Measurements from ENCODE around the gene ARHGAP8.

ARHGAP8 gene

DNA sequence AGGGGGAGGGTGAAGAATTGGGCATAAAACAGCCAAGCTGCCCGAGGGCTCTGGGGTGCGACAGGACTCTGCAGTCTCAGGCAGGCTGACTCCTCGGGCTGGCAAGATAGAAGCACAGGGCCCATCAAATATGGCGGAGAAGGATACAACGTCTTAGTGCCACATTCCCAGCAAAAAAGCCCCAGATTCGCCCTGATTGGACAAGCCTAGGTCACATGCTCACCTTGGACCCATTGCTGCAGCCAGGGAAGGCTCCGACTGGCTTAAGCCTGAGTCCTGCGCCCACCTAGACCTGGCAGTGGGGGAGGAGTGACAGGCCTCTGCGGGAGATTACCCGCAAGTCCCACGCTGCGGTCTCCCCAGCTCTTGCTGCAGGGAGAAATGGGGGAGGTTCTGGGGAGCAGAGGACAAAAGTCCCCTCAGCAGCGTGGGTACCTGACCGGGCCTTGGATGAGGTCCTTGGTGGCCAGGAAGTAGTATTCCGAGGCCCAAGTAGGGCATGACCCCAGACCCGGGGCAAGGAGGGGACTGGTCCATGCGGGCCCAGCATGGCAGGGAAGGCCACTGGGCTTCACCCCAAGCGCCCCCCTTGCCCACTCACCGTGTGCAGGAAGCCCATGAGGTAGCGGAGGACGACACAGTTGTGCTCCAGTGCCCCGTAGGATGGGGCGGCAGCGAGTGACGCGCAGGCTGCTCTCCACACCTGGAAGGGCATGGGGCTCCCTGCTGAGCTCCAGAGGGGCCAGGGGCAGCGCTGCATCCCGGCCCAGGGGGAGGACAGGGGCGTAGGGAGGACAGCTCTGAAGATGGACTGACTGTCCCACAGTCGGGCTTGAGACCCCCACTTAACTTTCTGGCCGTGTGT is 113.0 kb downstream of the ARHGAP8 start:
- DNase-seq = no peak

DNA sequence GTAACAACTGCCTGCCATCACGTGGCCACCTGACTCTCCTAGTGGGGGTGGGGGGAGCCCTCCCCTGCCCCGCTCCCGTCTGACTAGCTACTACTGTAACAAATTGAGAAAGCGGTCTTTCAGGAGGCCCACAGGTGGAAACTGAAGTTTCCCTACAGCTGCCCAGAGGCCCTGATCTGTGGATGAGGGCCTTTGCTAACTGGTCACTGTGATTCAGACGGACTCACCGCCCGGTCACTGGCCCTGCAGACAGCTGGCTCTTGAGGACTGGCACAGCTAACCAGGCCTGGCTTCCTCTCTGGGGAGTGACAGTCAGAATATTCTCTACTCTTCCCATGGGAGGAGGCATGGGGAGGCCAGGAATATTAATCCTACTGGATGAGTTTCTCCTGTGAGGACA is 116.8 kb downstream of the ARHGAP8 start:
- no peak for DNase-seq

DNA sequence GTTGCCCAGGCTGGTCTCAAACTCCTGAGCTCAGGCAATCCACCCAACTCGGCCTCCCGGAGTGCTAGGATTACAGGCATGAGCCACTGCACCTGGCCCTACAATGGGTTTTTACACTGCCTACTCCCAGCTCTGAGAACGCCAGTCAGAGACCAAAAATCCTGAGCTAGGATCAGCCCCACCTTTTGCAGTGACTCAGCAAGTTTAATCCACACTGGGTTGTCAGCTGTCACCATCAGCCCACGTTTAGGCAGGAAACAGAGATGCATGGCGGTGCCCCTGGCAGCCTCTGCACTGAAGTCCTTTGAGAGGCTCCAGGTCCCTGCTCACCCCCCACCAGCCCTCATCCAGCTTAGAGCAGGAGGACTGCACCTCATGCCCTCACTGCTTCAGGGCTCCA is 117.6 kb downstream of the ARHGAP8 start:
- DNase-seq = peak; percentile 20

- no peak for DNase-seq
These were observed 119.4 kb downstream of the ARHGAP8 start for GRCh38 chr22:44871782-44872181.

GRCh38 chr22:44876921-44877320 is 124.5 kb downstream of the ARHGAP8 start:
- no peak for DNase-seq

DNA sequence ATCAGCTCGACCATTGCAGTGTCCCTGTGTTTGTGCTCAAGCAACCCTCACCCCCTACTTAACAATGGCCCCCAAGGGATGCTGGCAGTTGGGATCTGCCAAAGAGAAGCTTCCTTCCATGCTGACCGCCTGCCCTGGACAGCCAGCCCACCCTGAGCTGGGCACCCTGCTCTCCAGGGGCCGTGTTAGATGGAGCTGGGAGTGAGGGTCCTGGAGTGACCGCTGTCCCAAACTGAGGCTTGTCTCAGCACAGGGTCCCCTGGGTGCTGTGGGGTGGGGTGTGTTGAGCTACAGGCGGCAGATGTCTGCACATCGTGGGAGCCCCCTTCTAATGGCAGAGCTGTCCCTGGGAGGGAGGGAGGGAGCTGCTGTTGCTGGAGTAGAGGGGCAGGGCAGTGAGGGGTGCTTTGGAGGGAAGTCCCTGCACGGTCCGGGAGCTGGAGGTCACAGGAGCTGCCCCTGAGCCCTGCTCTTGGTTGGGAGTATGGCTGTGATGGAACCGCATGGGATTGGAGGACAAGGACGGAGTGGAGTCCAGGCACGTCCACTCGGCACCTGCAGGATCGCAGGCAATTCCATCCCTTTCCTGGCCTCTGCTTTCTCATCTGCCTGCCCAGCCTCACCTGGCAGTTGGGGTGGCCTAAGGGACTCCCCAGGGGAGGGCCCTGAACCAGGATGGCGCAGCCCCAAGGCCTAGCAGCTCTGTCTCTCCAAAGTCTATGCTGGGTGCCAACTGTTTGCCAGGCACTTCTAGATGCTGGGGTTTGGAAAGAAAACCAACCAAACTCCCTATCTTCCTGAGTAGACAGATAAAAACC is 126.3 kb downstream of the ARHGAP8 start:
- DNase-seq = no peak

GRCh38 chr22:44879301-44879680 is 126.9 kb downstream of the ARHGAP8 start:
- DNase-seq = no peak

GRCh38 chr22:44880610-44881290 is 128.4 kb downstream of the ARHGAP8 start:
- DNase-seq = no peak

DNA sequence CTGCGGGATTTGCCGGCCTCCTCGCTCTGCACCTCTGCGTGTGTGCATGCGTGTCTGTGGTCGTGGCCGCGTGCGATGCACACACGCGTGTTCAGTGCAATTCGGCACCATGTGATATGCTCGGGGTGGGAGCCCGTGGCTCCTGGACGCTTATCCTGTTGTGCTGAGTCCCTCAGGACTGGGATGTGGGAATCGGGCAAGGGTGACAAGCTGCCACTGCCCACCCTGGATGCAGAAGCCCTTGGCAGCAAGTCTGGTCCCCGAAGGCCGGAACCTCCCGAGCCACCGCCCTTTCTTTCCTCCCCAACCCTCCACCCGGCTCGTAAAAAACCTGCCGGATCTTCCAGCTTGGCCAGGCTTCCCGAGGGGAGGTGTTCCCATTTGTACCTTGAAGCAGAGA is 129.2 kb downstream of the ARHGAP8 start:
- no peak for DNase-seq

- no peak for DNase-seq
These were observed 130.0 kb downstream of the ARHGAP8 start for GRCh38 chr22:44882226-44882905.

DNA sequence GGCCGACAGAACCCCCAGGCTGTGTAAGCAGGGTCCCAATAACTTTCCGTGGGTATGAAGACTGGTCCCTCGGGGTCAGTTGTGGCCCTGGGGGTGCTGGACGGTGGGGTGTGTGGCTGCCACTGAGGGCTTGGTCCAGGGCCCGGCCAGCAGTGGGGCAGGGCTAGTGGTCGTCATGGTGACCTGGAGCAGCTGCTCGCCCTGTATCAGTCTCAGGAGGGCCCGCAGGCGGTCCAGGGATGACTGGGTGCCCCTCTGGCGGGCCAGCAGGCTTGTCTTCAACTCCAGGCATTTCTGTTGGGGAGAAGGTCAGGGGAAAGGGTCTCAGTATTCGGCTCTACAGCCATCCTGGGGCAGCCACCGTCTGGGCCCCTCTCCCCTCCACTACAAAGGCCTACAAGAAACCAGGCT is 130.6 kb downstream of the ARHGAP8 start:
- DNase-seq = no peak

DNA sequence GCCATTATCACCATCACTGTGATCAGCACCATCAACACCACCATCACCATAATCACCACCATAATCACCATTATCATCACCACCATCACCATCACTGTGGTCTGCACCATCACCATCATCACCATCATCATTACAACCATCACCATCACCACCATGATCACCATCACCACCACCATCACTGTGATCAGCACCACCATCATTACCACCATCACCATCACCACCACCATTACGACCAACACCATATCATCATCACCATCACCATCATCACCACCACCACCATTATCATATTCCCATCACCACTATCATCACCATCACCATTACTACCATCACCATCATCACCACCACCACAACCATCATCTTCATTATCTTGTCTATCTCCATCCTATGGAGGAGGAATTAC is 132.2 kb downstream of the ARHGAP8 start:
- DNase-seq = no peak

GRCh38 chr22:44884968-44885805 is 132.8 kb downstream of the ARHGAP8 start:
- DNase-seq = no peak

GRCh38 chr22:44885806-44886360 is 133.5 kb downstream of the ARHGAP8 start:
- no peak for DNase-seq

- DNase-seq = no peak
These were observed 135.6 kb downstream of the ARHGAP8 start for GRCh38 chr22:44887941-44888366.

DNA sequence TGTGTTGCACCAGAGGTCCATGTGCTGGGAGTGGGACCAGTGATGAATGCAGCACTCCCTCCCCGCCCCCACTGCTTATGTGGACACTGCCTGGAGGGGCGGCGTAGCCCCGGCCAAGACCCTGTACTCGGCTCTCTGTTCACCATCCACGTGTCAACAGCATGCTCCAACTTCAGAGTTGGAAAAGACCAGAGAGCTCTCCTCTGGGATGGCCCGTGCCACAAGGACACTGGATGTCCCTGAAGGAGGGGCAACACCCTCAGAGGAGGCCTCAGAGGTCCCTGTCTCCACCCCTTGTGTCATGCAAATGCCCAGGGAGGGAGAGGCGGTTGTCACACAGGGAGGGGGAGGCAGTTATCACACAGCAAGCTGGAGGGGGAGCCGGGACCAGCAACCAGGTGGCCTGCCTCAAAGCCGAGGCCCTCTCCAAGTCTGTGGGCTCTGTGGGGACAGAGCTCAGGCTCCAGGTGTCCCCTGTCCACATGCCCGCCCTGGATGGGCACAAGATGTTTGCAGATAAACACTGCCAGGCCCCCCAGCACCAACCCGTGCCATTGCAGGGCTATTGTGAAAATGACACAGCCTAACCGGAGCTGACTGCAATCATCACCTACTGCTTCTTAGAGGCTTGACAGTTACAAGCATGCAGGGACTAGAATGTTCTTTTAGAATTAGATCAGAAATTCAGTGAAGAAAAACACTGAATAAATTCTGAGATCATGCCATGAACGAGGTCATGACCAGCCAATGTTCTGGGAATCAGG is 136.3 kb downstream of the ARHGAP8 start:
- DNase-seq = no peak

DNA sequence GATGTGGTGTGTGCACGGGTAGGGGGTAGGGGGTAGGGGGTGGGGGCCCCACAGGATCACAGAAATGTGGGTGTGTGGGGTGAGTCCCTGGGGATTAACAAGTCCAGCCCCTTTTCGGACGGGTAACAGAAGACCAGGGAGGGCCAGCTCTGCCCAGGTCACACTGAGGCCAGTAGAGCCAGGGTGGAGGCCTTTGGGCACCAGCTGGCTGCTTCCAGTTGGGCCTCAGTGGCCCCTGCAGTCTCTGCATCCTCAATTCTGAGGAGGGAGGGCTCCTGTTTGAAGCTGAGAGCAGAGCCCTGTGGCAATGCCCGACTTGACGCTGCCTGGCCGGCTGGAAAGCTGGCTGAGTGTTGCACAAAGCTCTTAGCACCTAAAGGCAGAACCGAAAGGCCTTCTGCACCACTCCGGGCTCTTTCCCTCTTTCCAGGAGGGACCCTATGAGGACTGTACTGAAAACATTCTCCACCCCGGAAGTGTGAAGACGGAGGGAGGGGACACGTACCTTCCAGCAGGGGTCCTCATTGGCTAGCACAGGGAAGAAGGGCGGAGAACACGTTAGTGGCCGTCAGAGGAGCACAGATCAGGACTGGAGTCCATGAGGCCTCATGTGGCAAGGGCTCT is 137.0 kb downstream of the ARHGAP8 start:
- no peak for DNase-seq

DNA sequence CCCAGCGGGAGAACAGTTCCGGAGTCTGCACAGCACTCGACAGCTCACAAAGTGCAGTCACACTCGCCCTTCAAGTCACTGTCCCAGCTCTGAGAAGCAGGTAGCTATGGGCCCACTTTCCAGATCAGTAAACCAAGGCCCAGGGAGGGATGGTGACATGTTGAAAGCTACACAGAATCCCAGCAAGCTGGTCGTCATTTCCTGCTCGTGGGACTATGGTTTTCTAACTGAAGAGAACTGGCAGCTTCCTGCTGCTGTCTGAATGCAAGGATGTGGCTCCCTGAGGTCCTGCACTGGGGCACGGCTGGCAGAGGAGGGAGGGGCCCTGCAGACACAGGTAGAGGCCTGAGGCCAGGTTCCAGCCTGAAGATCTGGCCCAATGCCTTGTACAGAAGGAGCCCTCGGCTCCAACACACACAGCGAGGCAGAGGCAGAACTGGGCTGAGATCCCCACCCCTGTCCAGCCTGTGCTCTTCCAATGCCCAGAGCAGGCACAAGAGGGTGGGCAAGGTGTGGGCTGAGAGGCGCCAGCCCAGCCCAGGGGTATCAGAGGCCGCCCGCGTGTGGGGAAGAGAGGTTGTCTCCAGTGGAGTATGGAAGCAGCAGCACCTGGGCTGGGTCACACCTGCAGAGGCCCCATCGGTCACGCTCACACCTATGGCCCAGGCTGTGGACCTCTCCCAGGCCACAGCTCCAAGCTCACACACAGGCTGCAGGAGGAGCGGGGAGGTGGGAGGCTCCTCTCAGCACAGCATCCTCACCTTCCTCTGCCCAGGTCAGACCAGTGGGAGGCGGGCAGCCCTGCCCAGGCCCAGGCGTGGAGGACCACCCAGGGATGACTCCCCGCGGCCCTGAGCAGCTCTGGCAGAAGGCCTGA is 138.3 kb downstream of the ARHGAP8 start:
- no peak for DNase-seq

GRCh38 chr22:44891293-44891747 is 138.9 kb downstream of the ARHGAP8 start:
- no peak for DNase-seq

Data from activated CD4-positive, alpha-beta T cell treated with anti-CD3 and anti-CD28 coated beads, Interleukin-2, Interleukin-6, amounts not matched to agents 100 ng/mL and 50 ng/mL, durations not matched to agents 16 hours and 8 hours (primary cell).